Measurements from ENCODE around the gene OR4D2.

- TF ChIP-seq GATA2 (IDR thresholded peaks at IDR 0.05; ENCODE audit: low read depth, low read length) (no peak), GATA3 (IDR thresholded peaks at IDR 0.05; ENCODE audit: low read depth, low read length) (no peak)
Observed at GRCh38 chr17:58219789-58220183, 53.0 kb downstream of the OR4D2 start.
